ENCODE results near the gene MLLT3.

MLLT3 gene

DNA sequence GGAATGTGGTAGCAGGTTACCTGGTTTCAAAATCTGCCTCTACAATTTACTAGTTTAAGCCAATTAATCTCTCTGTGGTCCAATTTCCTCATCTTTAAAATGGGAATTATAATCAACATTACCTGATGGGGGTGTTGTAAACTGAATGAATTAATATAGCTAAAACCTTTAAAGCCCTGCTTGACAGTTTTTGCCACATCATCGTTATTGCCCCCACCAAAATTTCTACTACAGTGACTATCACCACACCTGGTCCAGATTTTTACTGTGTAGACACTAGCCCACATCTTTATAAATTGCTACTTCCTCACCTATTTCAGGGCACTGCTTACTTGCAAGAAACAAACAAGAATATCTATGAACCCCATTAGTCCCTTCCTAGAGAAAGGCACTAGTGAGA, 65.0 kb downstream of the MLLT3 start:
- ATAC-seq (ENCODE audit: insufficient read depth, low read depth) = no peak
- H4K20me1 ChIP-seq (ENCODE audit: insufficient read depth, low read length) = peaks cover 18% of the 10 kb centered on the region; the same call in 1 of the 2 replicates
- peaks cover 38% of the 10 kb centered on the region for H3K4me1 ChIP-seq (ENCODE audit: insufficient read depth, low read length)
- H3K27ac ChIP-seq (ENCODE audit: low read length) = no peak overlapping the region
- no peaks in the 10 kb centered on the region for H3K36me3 ChIP-seq (ENCODE audit: insufficient read depth, low read length)
- no peak overlapping the region for H2AFZ ChIP-seq (ENCODE audit: low read depth, low read length)
- no peak overlapping the region for H3K9ac ChIP-seq (ENCODE audit: low read depth, low read length)
- no peak overlapping the region for H3K4me2 ChIP-seq (ENCODE audit: insufficient read depth, low read length)
- H3K9me3 ChIP-seq (ENCODE audit: insufficient read depth, low read length, severe bottlenecking) = no peaks in the 10 kb centered on the region
- H3K79me2 ChIP-seq (ENCODE audit: insufficient read depth, low read length) = peaks cover 88% of the 10 kb centered on the region
- no peak for TF ChIP-seq EZH2 (IDR thresholded peaks at IDR 0.05; ENCODE audit: borderline replicate concordance, low read depth, low read length, severe bottlenecking)
- TF ChIP-seq, protein P1, sequence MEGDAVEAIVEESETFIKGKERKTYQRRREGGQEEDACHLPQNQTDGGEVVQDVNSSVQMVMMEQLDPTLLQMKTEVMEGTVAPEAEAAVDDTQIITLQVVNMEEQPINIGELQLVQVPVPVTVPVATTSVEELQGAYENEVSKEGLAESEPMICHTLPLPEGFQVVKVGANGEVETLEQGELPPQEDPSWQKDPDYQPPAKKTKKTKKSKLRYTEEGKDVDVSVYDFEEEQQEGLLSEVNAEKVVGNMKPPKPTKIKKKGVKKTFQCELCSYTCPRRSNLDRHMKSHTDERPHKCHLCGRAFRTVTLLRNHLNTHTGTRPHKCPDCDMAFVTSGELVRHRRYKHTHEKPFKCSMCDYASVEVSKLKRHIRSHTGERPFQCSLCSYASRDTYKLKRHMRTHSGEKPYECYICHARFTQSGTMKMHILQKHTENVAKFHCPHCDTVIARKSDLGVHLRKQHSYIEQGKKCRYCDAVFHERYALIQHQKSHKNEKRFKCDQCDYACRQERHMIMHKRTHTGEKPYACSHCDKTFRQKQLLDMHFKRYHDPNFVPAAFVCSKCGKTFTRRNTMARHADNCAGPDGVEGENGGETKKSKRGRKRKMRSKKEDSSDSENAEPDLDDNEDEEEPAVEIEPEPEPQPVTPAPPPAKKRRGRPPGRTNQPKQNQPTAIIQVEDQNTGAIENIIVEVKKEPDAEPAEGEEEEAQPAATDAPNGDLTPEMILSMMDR (IDR thresholded peaks at IDR 0.05; ENCODE audit: borderline replicate concordance, extremely low read depth, low read length, poor library complexity, severe bottlenecking) = no peak
- H3K4me3 ChIP-seq (ENCODE audit: low read depth in 1 of 2, low read length in 2 of 2) = no peak overlapping the region
- H3K27me3 ChIP-seq (ENCODE audit: insufficient read depth, low read length, poor library complexity) = no peaks in the 10 kb centered on the region
- DNase-seq = no peak

DNA sequence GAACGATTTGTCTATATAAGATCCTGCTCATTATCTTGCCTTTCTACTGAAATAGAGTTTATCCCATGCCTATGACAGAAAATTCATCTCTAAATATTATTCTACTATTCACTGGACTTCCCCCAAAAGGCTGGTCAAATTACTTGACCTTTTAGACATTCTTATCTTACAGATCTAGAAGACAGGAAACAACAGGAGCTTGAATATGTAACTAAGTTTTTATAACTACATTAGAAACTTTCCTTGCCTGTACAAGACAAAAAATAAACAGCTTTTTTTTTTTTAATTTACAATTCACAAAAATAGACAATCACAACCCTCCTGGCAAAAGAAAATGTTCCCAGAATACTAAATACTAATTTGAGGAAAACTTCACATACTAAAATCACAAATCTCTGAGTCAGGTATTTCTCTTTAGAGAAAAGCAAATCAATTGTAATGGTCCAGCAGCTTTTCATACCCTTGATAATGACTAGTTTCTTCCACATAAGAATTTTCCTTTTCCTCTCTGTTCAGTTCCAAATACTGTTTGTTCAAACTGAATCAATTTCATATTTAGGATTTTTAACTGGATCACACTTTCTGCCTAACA, 68.6 kb downstream of the MLLT3 start:
- no peak for ATAC-seq (ENCODE audit: insufficient read depth, low read depth)
- no peaks in the 10 kb centered on the region for H3K9me3 ChIP-seq (ENCODE audit: insufficient read depth, low read length, severe bottlenecking)
- no peaks in the 10 kb centered on the region for H3K36me3 ChIP-seq (ENCODE audit: insufficient read depth, low read length)
- no peaks in the 10 kb centered on the region for H3K27me3 ChIP-seq (ENCODE audit: insufficient read depth, low read length, poor library complexity)
- H3K79me2 ChIP-seq (ENCODE audit: insufficient read depth, low read length) = peaks cover 90% of the 10 kb centered on the region
- H4K20me1 ChIP-seq (ENCODE audit: insufficient read depth, low read length) = peaks cover 21% of the 10 kb centered on the region; the same call in 1 of the 2 replicates
- H3K4me2 ChIP-seq (ENCODE audit: insufficient read depth, low read length) = no peak overlapping the region
- no peak overlapping the region for H3K4me3 ChIP-seq (ENCODE audit: low read depth in 1 of 2, low read length in 2 of 2)
- TF ChIP-seq, protein P1 (IDR thresholded peaks at IDR 0.05; ENCODE audit: borderline replicate concordance, extremely low read depth, low read length, poor library complexity, severe bottlenecking) = no peak
- TF ChIP-seq EZH2 (IDR thresholded peaks at IDR 0.05; ENCODE audit: borderline replicate concordance, low read depth, low read length, severe bottlenecking) = no peak
- no peak overlapping the region for H2AFZ ChIP-seq (ENCODE audit: low read depth, low read length)
- no peak for DNase-seq
- H3K9ac ChIP-seq (ENCODE audit: low read depth, low read length) = no peak overlapping the region
- H3K4me1 ChIP-seq (ENCODE audit: insufficient read depth, low read length) = peaks cover 38% of the 10 kb centered on the region
- no peak overlapping the region for H3K27ac ChIP-seq (ENCODE audit: low read length)

DNA sequence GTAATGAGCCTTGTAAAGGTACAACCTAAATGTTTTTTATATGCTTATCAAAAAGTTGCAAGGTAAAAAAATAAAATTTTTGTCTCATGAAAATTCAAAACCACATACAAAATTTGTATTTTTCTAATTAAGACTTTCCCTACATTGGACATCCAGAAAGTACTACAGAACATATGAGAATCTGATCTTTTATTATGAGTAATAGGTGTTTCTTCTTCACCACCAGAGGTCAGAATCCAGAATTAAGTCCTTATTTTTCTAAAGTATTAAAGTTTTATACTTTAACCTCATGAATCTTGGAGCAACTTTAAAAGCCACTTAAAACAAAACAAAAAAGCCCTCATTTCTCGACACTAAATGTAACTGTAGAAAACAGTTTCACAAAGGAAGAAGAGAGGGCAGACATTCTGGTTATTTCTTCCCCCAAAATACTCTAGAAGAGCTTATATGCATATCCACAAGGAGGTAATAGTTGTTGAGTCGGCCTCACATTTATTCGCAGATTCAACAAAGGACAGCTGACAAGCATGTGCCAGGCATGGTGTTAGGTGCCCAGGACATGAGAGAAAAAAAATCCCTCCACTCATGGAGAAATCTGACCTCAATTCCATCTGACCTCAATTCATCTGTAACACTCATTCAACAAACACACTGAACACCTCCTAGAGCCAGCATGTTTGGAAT, 69.3 kb downstream of the MLLT3 start:
- no peak overlapping the region for H3K4me3 ChIP-seq (ENCODE audit: low read depth in 1 of 2, low read length in 2 of 2)
- TF ChIP-seq, protein P1 (IDR thresholded peaks at IDR 0.05; ENCODE audit: borderline replicate concordance, extremely low read depth, low read length, poor library complexity, severe bottlenecking) = peak; percentile 18
- no peak for TF ChIP-seq EZH2 (IDR thresholded peaks at IDR 0.05; ENCODE audit: borderline replicate concordance, low read depth, low read length, severe bottlenecking)
- no peak overlapping the region for H3K27ac ChIP-seq (ENCODE audit: low read length)
- H3K79me2 ChIP-seq (ENCODE audit: insufficient read depth, low read length) = peaks cover 86% of the 10 kb centered on the region
- H2AFZ ChIP-seq (ENCODE audit: low read depth, low read length) = no peak overlapping the region
- no peak overlapping the region for H3K9ac ChIP-seq (ENCODE audit: low read depth, low read length)
- DNase-seq (no peak), ATAC-seq (ENCODE audit: insufficient read depth, low read depth) (no peak)
- peaks cover 16% of the 10 kb centered on the region; the same call in 1 of the 2 replicates for H4K20me1 ChIP-seq (ENCODE audit: insufficient read depth, low read length)
- H3K27me3 ChIP-seq (ENCODE audit: insufficient read depth, low read length, poor library complexity) = no peaks in the 10 kb centered on the region
- no peak overlapping the region for H3K4me2 ChIP-seq (ENCODE audit: insufficient read depth, low read length)
- H3K36me3 ChIP-seq (ENCODE audit: insufficient read depth, low read length) = no peaks in the 10 kb centered on the region
- H3K4me1 ChIP-seq (ENCODE audit: insufficient read depth, low read length) = peaks cover 33% of the 10 kb centered on the region
- H3K9me3 ChIP-seq (ENCODE audit: insufficient read depth, low read length, severe bottlenecking) = no peaks in the 10 kb centered on the region

Data from DND-41 (cell line).